ENCODE measurements around the gene SMYD3. TPM values are rescaled to one million over a fixed set of nuclear protein-coding genes. Genes with fewer than 3 reads are reported as not detected.

Gene SMYD3
- total RNA-seq, 1 experiment from 2014 or later = 29.6 TPM

- TF ChIP-seq, protein P1, sequence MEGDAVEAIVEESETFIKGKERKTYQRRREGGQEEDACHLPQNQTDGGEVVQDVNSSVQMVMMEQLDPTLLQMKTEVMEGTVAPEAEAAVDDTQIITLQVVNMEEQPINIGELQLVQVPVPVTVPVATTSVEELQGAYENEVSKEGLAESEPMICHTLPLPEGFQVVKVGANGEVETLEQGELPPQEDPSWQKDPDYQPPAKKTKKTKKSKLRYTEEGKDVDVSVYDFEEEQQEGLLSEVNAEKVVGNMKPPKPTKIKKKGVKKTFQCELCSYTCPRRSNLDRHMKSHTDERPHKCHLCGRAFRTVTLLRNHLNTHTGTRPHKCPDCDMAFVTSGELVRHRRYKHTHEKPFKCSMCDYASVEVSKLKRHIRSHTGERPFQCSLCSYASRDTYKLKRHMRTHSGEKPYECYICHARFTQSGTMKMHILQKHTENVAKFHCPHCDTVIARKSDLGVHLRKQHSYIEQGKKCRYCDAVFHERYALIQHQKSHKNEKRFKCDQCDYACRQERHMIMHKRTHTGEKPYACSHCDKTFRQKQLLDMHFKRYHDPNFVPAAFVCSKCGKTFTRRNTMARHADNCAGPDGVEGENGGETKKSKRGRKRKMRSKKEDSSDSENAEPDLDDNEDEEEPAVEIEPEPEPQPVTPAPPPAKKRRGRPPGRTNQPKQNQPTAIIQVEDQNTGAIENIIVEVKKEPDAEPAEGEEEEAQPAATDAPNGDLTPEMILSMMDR (conservative IDR thresholded peaks at IDR 0.05) = no peak
- TF ChIP-seq EZH2 (IDR thresholded peaks at IDR 0.05; ENCODE audit: low read depth) = no peak
- H3K9me2 ChIP-seq (ENCODE audit: insufficient read depth) = no peaks in the 10 kb centered on the region
These were observed 286.5 kb downstream of the SMYD3 start for GRCh38 chr1:246220495-246221065.

GRCh38 chr1:246219508-246220030, 287.5 kb downstream of the SMYD3 start:
- BruUV-seq (replicated peaks) = no TSS peak
- Histone ChIP-seq H3K27me3 (ENCODE audit: insufficient read depth, low read depth) (no peaks in the 10 kb centered on the region), H3K36me3 (ENCODE audit: low read depth) (no peaks in the 10 kb centered on the region), H3K9me3 (ENCODE audit: insufficient read depth, low read depth) (no peaks in the 10 kb centered on the region), H3K79me2 (ENCODE audit: low read depth) (no peaks in the 10 kb centered on the region), H3K4me1 (replicated peaks; ENCODE audit: insufficient read depth) (no peaks in the 10 kb centered on the region), H3F3A (ENCODE audit: insufficient read depth, low read depth) (no peaks in the 10 kb centered on the region), H3K4me2 (no peak overlapping the region), H3K4me3 (no peak overlapping the region), H2AFZ (no peak overlapping the region), H3K9me2 (ENCODE audit: insufficient read depth) (no peaks in the 10 kb centered on the region), H3K27ac (no peak overlapping the region), H4K20me1 (ENCODE audit: insufficient read depth) (no peaks in the 10 kb centered on the region)
- intact Hi-C loops (cut with micrococcal nuclease; ENCODE audit: unreplicated experiment) = no loop called here
- no peak for TF ChIP-seq EZH2 (IDR thresholded peaks at IDR 0.05; ENCODE audit: low read depth)
- TF ChIP-seq, protein P1 (conservative IDR thresholded peaks at IDR 0.05) = no peak
- ChIA-PET POLR2A (ENCODE audit: unreplicated experiment) (no interaction called here), CTCF (no interaction called here)
- DNase-seq = no peak

More at GRCh38 chr1:246220495-246221065, 286.5 kb downstream of the SMYD3 start:
- POLR2A ChIA-PET (ENCODE audit: unreplicated experiment) = no interaction called here
- H3K79me2 ChIP-seq (ENCODE audit: low read depth) = no peaks in the 10 kb centered on the region
- H3K36me3 ChIP-seq (ENCODE audit: low read depth) = no peaks in the 10 kb centered on the region
- no peak overlapping the region for H3K4me3 ChIP-seq
- H3K4me2 ChIP-seq = no peak overlapping the region
- CTCF ChIA-PET = interaction anchor here (0.6 kb wide), 1 partner anchor 952 kb away, joined by 3 read pairs; no protein-coding TSS in a partner anchor
- H3F3A ChIP-seq (ENCODE audit: insufficient read depth, low read depth) = no peaks in the 10 kb centered on the region
- H2AFZ ChIP-seq = no peak overlapping the region
- no peaks in the 10 kb centered on the region for H3K4me1 ChIP-seq (replicated peaks; ENCODE audit: insufficient read depth)
- no peak for DNase-seq
- H4K20me1 ChIP-seq (ENCODE audit: insufficient read depth) = no peaks in the 10 kb centered on the region
- no peak overlapping the region for H3K27ac ChIP-seq
- no TSS peak for BruUV-seq (replicated peaks)
- H3K27me3 ChIP-seq (ENCODE audit: insufficient read depth, low read depth) = no peaks in the 10 kb centered on the region
- intact Hi-C loops (cut with micrococcal nuclease; ENCODE audit: unreplicated experiment) = no loop called here
- H3K9me3 ChIP-seq (ENCODE audit: insufficient read depth, low read depth) = no peaks in the 10 kb centered on the region

DNA sequence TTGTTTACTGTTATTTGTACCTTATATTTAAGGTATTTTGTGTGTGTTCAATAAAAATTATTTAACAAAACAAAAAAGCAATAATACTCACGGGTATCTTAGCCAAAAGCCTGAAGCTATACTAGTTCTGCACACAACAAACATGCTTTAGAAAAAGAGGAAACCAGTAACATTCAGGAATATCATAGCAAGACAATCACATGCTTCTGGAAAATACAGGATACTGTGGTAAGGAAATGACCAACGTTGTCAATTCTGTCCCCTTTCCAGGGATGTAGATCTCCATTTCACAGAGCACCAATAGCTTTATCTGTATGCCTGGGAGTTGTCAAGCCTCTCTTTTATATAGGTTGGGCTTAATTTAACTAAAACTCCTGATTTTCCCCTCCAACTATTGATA, 288.4 kb downstream of the SMYD3 start:
- H3K4me3 ChIP-seq = no peak overlapping the region
- no peaks in the 10 kb centered on the region for H3K27me3 ChIP-seq (ENCODE audit: insufficient read depth, low read depth)
- no peak for DNase-seq
- H3K79me2 ChIP-seq (ENCODE audit: low read depth) = no peaks in the 10 kb centered on the region
- POLR2A ChIA-PET (ENCODE audit: unreplicated experiment) = no interaction called here
- no peaks in the 10 kb centered on the region for H3K9me3 ChIP-seq (ENCODE audit: insufficient read depth, low read depth)
- TF ChIP-seq, protein P1 (conservative IDR thresholded peaks at IDR 0.05) = no peak
- no peak for TF ChIP-seq EZH2 (IDR thresholded peaks at IDR 0.05; ENCODE audit: low read depth)
- CTCF ChIA-PET = no interaction called here
- H3K36me3 ChIP-seq (ENCODE audit: low read depth) = no peaks in the 10 kb centered on the region
- BruUV-seq (replicated peaks) = no TSS peak
- H3K9me2 ChIP-seq (ENCODE audit: insufficient read depth) = no peaks in the 10 kb centered on the region
- no peaks in the 10 kb centered on the region for H3K4me1 ChIP-seq (replicated peaks; ENCODE audit: insufficient read depth)
- no peaks in the 10 kb centered on the region for H3F3A ChIP-seq (ENCODE audit: insufficient read depth, low read depth)
- H3K27ac ChIP-seq = no peak overlapping the region
- H4K20me1 ChIP-seq (ENCODE audit: insufficient read depth) = no peaks in the 10 kb centered on the region
- intact Hi-C loops (cut with micrococcal nuclease; ENCODE audit: unreplicated experiment) = no loop called here
- no peak overlapping the region for H3K4me2 ChIP-seq
- H2AFZ ChIP-seq = no peak overlapping the region
